Psoas muscle (tissue), 8 donors: ENCODE measurements around the gene CMTM7. TPM values are rescaled to one million over a fixed set of nuclear protein-coding genes. Genes with fewer than 3 reads are reported as not detected.

ENCODE experiments used
- ATAC-seq, 4 donors: fragments of 200-7000 bp; cut with Tn5 transposase; one replicate each; pipeline ENCODE4 v1.9.1; 2020; ENCODE audit warnings: moderate library complexity in 3 of 4, mild to moderate bottlenecking in 2 of 4
- DNase-seq, 2 donors: peaks; one replicate each; pipeline ENCODE4 v3.0.0-alpha.2; 2020
- H3K27ac ChIP-seq: fragments of 200-600 bp; one replicate; pipeline ENCODE4 v1.8.0; 2022
- H3K27me3 ChIP-seq, 3 donors: fragments of 200-600 bp in 1 of 3; one replicate each; pipeline versions ENCODE4 v1.6.1 to v1.8.0; 2013 to 2022; ENCODE audit warnings: low read length in 2 of 3, mild to moderate bottlenecking in 2 of 3, moderate library complexity in 1 of 3; ENCODE audit not compliant: insufficient read depth in 3 of 3
- H3K36me3 ChIP-seq, 2 donors: fragments of 200-600 bp in 1 of 2; one replicate each; pipeline versions ENCODE4 v1.6.1 to v1.8.0; 2013 to 2022; ENCODE audit warnings: low read depth in 1 of 2, mild to moderate bottlenecking in 1 of 2, moderate library complexity in 1 of 2; ENCODE audit not compliant: insufficient read depth in 1 of 2
- H3K4me1 ChIP-seq: fragments of 200-600 bp; one replicate; pipeline ENCODE4 v1.8.0; 2022
- H3K4me3 ChIP-seq: fragments of 200-600 bp; one replicate; pipeline ENCODE4 v1.8.0; 2022; ENCODE audit warnings: mild to moderate bottlenecking
- H3K9me3 ChIP-seq: fragments of 200-600 bp; one replicate; pipeline ENCODE4 v1.8.0; 2022
- CTCF ChIP-seq: fragments of 200-600 bp; IDR thresholded peaks from one replicate; pipeline ENCODE4 v1.8.0; 2022; ENCODE audit warnings: antibody characterized with exemption
- WGBS, 3 donors: extraction: QIAGEN DNeasy Blood & Tissue Kit; methylation state at CpG; one replicate each; pipeline versions ENCODE4 v1.1.6 to v1.1.7; 2013; 5-methylcytosine and 5-hydroxymethylcytosine counted together
- intact Hi-C, 2 donors: fragments of 100-400 bp; cut with DNase I; formaldehyde crosslinking; loops; one replicate each; pipeline versions ENCODE4 v1.11.0 to v1.14.2; 2022
- polyA plus RNA-seq, 3 donors: library from polyadenylated mRNA; stranded (reverse); fragments of 200-250 nt; gene quantifications; one replicate each; pipeline ENCODE4 v1.2.3, GENCODE V29; 2013
- total RNA-seq, 4 donors: library from RNA; stranded (reverse); fragmentation: NEBNext Ultra II Directional in 2 of 4; extraction: Animal tissue kit (Norgen Biotek cat#: 25700) in 2 of 4; gene quantifications; one replicate each; pipeline versions ENCODE4 v1.2.1 to v1.2.4, GENCODE V29; 2021 to 2023
- donor health status: healthy with polysubstance abuse.
- donor health status: DM: no; HTN: no; CAD: no; lungs with moderate emphysema.
- donor health status: Bipolar disorder and iron deficiency.
- donor health status: healthy.
- donor health status: DM: yes; HTN: yes; CAD: no.
- donor health status: DM: no; HTN: no; CAD: no.
- donor health status: DM: no; HTN: no; CAD: no.
- donor health status: DM: yes; HTN: yes; CAD: no.

The CMTM7 gene
- total and polyA plus RNA-seq, 7 donors = 0.65 to 18.5 (median 2.6) TPM

GRCh38 chr3:32498252-32498651 is 106.6 kb downstream of the CMTM7 start:
- no peak overlapping the region for H3K27ac ChIP-seq
- TF ChIP-seq CTCF = no peak
- ATAC-seq (no peak), DNase-seq (no peak)
- intact Hi-C loops = no loop called here
- no peaks in the 10 kb centered on the region for H3K27me3 ChIP-seq
- H3K4me1 ChIP-seq = peaks cover 21% of the 10 kb centered on the region
- 91 to 93% (median 92%) methylated on average over 3 of the region's 3 CpGs for WGBS, 3 donors
- H3K36me3 ChIP-seq = no peaks in the 10 kb centered on the region
- no peaks in the 10 kb centered on the region for H3K9me3 ChIP-seq
- no peak overlapping the region for H3K4me3 ChIP-seq

DNA sequence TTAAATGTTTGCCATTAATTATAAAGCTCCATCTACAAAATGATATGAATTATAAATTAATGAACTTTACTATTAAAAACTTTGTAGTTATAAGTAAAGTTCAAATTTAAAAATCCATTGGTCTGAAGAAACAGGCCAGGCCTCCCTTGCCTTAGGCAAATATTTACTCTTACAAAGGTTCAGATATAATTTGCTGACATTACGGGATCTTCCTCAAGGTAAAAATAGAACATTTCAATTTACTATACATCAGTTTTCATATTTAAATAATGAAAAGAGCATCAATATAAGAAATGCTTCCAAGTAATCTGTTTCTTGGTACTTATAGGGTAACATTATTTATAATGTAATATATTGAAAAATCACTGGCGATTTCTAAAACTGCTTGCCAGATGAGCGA is 107.3 kb downstream of the CMTM7 start:
- no peaks in the 10 kb centered on the region for H3K36me3 ChIP-seq
- H3K4me1 ChIP-seq = peaks cover 22% of the 10 kb centered on the region
- H3K27ac ChIP-seq = no peak overlapping the region
- WGBS, 3 donors = 97 to 98% (median 97%) methylated on average over 3 of the region's 3 CpGs
- intact Hi-C loops = no loop called here
- DNase-seq (no peak), ATAC-seq (no peak)
- H3K9me3 ChIP-seq = no peaks in the 10 kb centered on the region
- no peak overlapping the region for H3K4me3 ChIP-seq
- H3K27me3 ChIP-seq = no peaks in the 10 kb centered on the region
- no peak for TF ChIP-seq CTCF

DNA sequence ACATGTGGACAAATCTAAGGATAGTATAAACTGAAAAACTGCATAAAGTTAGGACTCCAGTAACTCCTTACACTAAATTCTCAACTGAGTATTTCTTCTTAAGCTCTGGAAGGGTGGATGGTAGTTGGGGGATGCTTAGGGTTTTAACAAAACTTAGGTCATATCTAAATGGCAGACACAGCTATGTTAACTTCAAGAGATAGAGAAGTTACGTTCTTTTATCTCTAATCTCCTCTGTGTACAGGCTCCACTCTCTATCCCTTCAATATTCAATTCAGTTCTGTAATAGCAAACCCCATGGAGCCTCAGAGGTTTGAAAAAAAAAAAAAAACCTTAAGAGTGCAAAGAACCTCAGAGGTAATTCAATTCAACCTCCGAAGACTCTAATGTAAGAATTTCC is 107.9 kb downstream of the CMTM7 start:
- Histone ChIP-seq H3K36me3 (no peaks in the 10 kb centered on the region), H3K4me3 (no peak overlapping the region), H3K4me1 (peaks cover 22% of the 10 kb centered on the region), H3K27ac (no peak overlapping the region), H3K27me3 (no peaks in the 10 kb centered on the region), H3K9me3 (no peaks in the 10 kb centered on the region)
- intact Hi-C loops = no loop called here
- no peak for ATAC-seq
- 96 to 98% (median 97%) methylated on average over 2 of the region's 2 CpGs for WGBS, 3 donors
- no peak for TF ChIP-seq CTCF
- no peak for DNase-seq

- H3K27me3 ChIP-seq = no peaks in the 10 kb centered on the region
- WGBS, 3 donors = 81 to 84% (median 84%) methylated on average over 2 of the region's 2 CpGs
- intact Hi-C loops = loop anchor here in 1 of 2 donors (5.0 kb wide), 1 partner anchor 72 kb away; the partner anchor contains the start of gene DYNC1LI1
- H3K9me3 ChIP-seq = no peaks in the 10 kb centered on the region
- no peak overlapping the region for H3K4me3 ChIP-seq
- ATAC-seq (no peak), DNase-seq (no peak)
- no peak for TF ChIP-seq CTCF
- H3K4me1 ChIP-seq = peaks cover 16% of the 10 kb centered on the region
- no peaks in the 10 kb centered on the region for H3K36me3 ChIP-seq
- no peak overlapping the region for H3K27ac ChIP-seq
These were observed 108.6 kb downstream of the CMTM7 start for GRCh38 chr3:32500231-32500630.
